ENCODE measurements around the gene LANCL2.
"Not testable (repeated sequence)": the region's sequence is repeated elsewhere in the genome, so short reads cannot be mapped to it uniquely, and the experiment has no call there.

The LANCL2 gene

DNA sequence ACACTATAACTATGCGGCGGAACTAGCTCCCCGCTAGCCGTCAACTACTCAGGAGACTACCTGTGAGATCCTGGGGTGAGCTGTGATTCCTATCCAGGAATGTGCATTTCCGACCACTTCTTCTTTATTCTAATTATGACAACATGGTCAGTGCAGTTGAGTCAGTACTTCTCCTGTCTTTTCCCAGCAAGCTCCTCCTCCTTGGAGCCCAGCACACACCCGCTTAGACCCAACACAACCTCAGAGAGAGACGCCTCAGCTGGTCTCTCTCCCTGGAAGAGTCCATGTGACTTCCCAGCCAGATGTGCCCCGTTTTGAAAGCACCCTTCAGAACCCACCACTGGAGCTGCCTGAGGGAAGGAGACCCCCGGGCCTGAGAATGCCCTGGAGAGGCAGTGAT lies 106.5 kb downstream of the LANCL2 start:
- DNase-seq (ENCODE audit: low read depth): not testable (repeated sequence)

DNA sequence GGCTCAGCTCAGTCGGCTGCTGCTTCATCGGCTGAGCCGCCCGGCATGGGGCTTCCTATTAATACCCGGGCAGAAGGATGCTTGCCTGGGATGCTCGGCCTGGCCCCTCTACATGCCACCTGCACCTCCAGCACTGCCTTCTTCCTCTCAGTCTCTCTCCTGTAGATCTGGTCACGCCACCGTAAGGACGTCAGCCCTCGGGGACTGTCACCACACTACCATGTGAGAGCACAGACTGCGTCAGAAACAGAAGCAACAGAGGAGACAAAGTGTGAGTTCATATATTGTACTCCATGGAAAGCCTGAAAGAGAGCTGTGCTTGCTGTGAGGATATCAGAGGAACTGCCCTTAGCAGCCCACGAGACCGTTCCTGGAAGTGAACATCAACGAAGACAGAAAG lies 107.3 kb downstream of the LANCL2 start:
- DNase-seq (ENCODE audit: low read depth): not testable (repeated sequence)

DNA sequence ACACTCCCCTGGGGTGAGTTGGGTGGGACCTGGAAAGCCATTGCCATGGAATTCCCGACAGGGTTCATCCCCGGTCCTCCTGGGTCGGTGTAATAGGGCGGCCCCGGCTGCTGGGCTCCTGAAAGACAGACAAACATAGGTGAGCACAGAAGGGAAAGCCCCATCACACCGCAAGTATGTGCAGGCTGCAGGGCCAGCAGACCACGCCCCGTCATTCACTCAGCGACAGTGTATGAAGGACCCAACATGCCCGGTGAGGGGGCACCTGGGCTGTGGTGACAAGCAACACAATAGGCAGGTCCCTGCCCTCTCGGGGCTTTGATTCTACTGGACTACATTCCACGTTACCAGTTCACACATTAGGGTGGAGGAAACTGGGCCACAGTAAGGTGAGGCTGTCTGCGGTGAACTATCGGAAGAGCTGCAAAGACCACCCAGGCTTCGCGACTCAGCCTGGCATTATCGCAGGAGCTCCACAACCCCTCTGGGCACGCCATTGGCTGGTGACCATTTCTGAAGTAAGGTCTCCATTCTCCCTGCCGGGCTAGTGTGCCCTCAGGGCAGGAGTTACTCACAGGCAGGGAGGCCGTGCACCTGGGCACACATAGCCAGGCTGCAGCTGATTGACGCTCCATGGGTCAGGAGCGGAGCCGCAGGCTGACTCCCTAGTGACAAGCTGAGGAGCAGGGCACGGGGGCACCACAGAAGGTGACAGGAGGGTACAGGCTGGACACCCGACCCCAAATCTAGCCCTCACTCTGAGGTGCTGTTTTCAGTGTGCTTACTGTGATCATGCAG lies 108.0 kb downstream of the LANCL2 start:
- no peak for DNase-seq (ENCODE audit: low read depth)

DNA sequence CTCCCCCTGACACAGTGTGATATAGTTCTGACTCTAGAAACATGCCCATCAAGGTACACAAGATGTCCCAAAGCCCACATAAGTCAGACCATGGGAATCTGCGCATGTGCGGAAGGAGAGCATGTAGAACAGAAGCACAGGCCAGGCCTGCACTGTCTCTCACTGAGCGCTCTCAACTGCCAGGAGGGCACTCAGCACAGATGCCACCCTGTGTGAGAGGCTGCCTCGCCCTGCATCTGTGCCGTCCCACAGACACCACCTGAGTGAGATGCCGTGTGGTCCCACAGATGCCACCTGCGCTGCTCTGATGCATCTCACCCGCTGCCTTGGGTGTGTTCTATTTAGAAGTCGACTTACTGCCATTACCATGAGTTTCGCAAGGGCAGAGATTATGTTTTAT lies 108.8 kb downstream of the LANCL2 start:
- no peak for DNase-seq (ENCODE audit: low read depth)

DNA sequence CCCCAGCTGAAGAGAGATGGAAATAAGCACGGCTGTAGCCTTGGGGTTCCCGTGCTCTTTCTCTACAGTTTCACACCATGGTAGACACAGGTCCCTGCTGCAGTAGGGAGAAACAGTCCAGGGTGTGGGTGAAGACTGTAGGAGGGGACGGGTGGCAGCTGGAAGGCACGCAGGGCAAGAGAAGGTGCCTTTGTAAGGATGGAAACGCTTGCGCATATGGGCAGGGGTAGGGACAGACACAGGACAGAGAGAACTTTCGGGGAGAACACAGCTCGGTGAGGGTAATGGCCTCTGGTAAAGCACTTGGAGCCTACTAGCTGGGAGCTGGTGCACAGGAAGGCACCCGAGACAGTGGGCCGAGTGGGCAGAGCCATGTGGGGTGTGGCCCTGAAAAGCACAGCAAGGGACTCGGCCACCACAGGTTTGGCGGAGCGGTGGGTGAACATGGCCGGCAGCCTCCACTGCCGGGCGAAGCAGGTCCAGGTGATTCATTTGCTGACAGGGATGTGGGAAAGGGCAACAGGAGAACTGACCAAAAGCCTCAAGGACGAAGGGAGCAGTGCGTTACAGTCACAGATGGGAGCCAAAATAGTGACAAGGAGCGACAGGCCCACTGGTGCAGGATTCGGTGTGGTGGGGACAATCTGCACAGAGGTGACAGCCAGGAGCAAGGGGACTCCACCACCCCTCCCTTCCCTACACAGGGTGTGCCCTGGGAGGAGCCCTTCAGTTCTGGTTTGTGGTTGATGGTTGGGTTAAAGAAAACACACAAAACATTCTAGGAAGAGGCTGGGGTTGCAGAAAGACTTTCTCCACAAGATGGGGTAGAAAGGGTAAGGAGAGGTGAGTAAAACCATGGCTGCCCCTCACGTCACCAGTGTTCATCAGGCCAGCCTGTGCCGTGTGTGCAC lies 110.1 kb downstream of the LANCL2 start:
- no peak for DNase-seq (ENCODE audit: low read depth)

DNA sequence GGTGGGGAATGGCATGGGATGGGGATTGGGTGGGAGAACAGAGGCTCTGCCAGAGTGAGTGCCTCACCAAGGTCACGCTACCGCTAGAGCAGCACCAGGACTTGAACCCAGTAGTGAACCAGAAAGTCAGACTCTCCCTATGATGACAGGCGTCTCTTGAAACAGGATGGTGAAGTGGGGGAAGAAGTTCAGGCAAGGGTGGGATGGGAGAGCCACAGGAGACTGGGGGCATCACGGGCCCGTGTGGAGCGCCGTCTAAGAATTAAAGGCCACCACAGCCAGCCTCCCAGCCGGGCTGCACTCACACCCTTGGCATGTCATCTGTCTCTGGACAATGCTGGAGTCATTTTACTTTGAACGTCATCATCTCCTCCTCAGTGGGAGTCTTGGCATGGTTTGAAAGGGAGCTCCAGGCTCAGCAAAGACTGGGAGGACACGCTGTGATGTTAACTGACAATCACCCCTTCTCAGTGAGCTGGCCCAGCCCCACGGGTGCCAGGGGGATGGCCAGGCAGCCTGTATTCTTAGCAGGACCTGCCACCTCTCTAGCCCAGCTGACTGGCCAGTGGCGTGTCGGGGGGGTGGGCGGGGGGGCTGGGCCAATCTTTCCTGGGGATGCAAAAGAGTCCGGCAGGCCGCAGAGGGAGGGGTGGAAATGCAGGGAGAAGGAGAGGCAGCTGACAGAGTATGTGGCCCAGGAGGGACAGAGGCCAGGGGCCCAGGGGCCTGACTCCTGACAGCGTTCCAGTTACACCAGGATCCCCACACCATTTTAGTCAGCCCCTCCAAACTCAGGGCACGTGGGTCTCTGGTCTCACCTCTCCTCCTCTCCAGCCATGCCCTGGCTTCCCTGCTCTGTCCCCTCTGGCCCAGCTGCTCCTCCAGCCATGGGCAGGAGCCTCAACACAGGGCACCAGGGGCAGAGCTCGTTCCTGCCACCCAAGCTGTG lies 111.0 kb downstream of the LANCL2 start:
- no peak for DNase-seq (ENCODE audit: low read depth)

DNA sequence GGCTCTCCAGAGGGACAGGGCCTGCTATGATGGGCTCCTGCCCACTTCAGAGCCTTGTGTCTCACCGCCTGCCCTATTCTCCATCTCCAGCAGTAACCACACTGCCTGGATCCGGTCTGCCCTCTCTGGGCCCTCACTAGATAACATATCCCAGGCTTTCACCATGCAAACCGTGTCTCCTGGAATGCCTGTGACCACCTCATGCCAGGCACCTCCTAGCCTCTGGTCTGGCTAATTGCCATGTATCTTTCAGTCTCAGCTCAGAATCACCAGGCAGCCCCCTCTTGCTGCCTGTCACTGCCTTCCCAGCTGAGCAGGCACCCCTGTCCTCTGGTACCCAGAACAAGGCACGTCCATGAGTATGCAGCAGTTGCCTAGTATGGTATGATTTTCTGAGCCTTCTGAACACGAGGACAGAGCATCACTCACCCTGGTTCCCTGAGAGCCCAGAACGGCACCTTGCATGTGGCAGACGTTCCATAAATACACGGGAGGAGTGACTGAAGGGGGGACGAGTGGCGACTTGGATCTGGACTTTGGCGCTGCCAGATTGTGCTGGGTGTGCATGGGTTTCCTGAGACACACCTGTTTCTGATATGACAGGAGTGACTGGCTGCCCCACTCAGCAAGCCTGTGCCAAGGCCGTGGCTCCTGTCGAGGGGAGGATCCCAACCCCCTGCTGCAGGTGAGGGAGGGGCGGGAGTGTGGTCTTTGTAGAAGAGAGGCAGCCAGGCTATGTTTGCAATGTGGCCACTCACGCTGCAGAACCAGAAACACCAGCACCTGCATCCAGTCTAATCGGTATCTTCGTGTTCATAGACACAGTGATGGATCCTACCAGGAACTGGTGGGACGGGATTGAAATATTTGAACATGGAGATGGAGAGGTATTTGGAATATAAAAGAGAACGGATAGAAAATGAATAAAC lies 112.0 kb downstream of the LANCL2 start:
- no peak for DNase-seq (ENCODE audit: low read depth)

DNA sequence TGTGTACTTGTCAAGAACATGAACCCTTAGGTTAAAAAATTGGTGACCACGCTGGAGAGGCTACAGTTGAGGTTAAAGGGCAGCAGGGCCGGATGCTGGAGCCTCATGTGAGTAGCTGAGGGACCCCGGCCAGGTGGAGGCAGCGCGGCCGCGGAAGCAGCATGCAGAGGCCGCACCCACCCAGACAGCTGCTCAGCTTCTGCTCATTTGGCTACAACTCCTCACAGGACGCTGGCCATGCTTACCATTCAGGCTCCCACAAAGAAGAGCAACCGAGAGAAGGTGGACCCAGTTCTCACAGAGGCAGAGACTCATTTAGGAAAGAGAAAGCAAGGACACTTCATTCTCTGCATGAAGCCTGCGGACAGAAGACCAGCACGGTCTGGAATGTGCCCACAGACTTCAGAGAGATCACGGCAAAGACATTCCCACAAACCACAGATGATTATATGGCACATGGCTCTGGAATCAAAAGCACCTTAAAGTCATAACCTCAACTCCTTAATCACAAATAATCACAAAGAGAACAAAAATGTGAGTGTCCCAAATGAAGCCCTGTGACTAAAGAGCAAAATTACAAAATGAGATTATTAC lies 112.7 kb downstream of the LANCL2 start:
- DNase-seq (ENCODE audit: low read depth): peak; percentile 50

DNA sequence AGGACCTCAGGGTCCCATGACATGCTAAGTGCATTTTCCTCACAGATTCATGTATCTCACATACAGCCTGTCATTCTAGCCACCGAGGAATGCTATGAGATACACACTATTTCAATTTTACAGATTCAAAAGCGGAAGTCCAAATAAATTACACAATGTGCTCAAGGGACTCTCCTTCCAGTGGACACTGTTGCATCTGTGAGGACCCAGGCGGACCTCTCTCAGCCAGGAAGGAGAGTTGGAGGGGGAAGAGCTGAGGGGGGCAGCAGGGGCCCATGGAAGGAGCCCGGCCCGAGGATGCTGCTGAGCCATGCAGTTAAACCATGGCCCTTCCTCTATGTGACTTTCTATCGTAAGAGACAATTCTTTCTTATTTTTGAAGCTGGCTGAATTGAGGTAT lies 113.6 kb downstream of the LANCL2 start:
- DNase-seq (ENCODE audit: low read depth): no peak

DNA sequence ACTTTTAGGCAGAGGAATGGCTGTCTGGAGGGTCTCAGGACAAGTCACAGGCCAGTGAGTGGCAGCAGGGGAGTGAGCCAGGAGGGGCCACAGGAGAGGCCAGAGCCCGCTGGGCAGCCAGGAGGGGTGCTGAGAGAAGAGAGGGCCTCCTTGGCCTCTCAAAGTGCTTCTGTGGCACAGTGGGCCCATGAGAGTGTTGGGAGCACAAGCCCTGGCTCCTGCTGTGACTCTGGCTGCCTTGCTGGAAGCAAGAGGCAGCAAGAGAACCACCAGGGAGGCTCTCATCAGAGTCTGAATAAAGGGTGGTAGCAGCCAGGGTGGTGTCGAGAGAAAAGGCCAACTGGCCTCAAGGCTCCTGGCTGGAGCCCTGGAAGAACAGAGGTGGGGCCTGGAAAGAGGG lies 116.0 kb downstream of the LANCL2 start:
- DNase-seq (ENCODE audit: low read depth): no peak

DNA sequence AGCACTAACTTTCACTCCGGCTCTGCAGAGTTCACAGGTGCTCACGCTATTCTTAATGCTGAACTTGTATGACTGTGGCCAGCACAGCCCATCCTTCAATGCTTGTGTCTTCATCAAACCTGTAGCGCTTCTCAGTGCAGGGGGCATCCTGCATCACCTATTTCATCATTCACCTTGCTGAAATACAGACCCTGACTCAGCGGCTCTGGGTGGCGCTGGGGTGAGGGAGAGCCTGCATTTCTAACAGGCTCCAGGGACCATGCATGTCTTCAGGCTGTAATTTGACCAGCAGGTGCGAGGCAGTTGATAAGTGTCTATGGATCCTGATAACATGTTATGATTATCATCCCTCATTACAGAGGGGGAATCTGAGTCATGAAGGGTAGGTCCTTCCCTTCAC lies 117.9 kb downstream of the LANCL2 start:
- no peak for DNase-seq (ENCODE audit: low read depth)

All from HS-27A (cell line).